MM.1S (cell line): ENCODE measurements around the gene ZBTB39.
"Not testable (repeated sequence)": the region's sequence is repeated elsewhere in the genome, so short reads cannot be mapped to it uniquely, and the experiment has no call there.

Experiments used
- DNase-seq: peaks from one replicate; pipeline ENCODE4 v3.0.0-alpha.2; 2015
- H2AFZ ChIP-seq: fragments of 300-600 bp; sonication (generic); 2 replicates; pipeline ENCODE4 v1.6.0; 2016; ENCODE audit warnings: antibody characterized with exemption, low read length
- H3F3A ChIP-seq: fragments of 300-600 bp; sonication (generic); 2 replicates; pipeline ENCODE4 v1.6.1; 2016; ENCODE audit warnings: mild to moderate bottlenecking, antibody characterized with exemption, low read length, moderate library complexity, mixed read lengths; ENCODE audit not compliant: insufficient read depth
- H3K27ac ChIP-seq: fragments of 300-600 bp; sonication (generic); 2 replicates; pipeline ENCODE4 v1.5.1; 2016; ENCODE audit warnings: mild to moderate bottlenecking, low read length
- H3K27me3 ChIP-seq: fragments of 300-600 bp; sonication (generic); replicated peaks from 2 replicates; pipeline ENCODE4 v1.6.0; 2016; ENCODE audit warnings: low read length; ENCODE audit not compliant: insufficient read depth
- H3K36me3 ChIP-seq: fragments of 300-600 bp; sonication (generic); replicated peaks from 2 replicates; pipeline ENCODE4 v1.6.1; 2016; ENCODE audit warnings: mild to moderate bottlenecking, low read length, mixed read lengths; ENCODE audit not compliant: insufficient read depth
- H3K4me1 ChIP-seq: fragments of 300-600 bp; sonication (generic); 2 replicates; pipeline ENCODE4 v1.6.1; 2016; ENCODE audit warnings: low read length, mixed read lengths
- H3K4me2 ChIP-seq: fragments of 300-600 bp; sonication (generic); 2 replicates; pipeline ENCODE4 v1.6.0; 2016; ENCODE audit warnings: low read depth, low read length
- H3K4me3 ChIP-seq: fragments of 300-600 bp; sonication (generic); 2 replicates; pipeline ENCODE4 v1.5.1; 2016; ENCODE audit warnings: low read length, mixed read lengths
- H3K79me2 ChIP-seq: fragments of 300-600 bp; sonication (generic); 2 replicates; pipeline ENCODE4 v1.6.1; 2016; ENCODE audit warnings: mixed run types, low read length, mixed read lengths
- H3K9ac ChIP-seq: fragments of 300-600 bp; sonication (generic); 2 replicates; pipeline ENCODE4 v1.6.1; 2016; ENCODE audit warnings: low read length, mixed read lengths
- H3K9me2 ChIP-seq: fragments of 300-600 bp; sonication (generic); replicated peaks from 2 replicates; pipeline ENCODE4 v1.6.1; 2016; ENCODE audit warnings: mild to moderate bottlenecking, low read length, mixed read lengths; ENCODE audit not compliant: insufficient read depth
- H3K9me3 ChIP-seq: fragments of 300-600 bp; sonication (generic); replicated peaks from 2 replicates; pipeline ENCODE4 v1.6.1; 2016; ENCODE audit warnings: mild to moderate bottlenecking, low read length, mixed read lengths; ENCODE audit not compliant: insufficient read depth
- H4K20me1 ChIP-seq: fragments of 300-600 bp; sonication (generic); 2 replicates; pipeline ENCODE4 v1.6.1; 2016; ENCODE audit warnings: mild to moderate bottlenecking, low read length, moderate library complexity, mixed read lengths; ENCODE audit not compliant: insufficient read depth
- CTCF ChIP-seq: fragments of 300-600 bp; sonication (generic); IDR thresholded peaks from 2 replicates; pipeline ENCODE4 v1.5.1; 2016; ENCODE audit warnings: antibody characterized with exemption, low read length, mixed read lengths
- EZH2 ChIP-seq: fragments of 300-600 bp; sonication (generic); optimal IDR thresholded peaks from 2 replicates; pipeline ENCODE3; 2017; ENCODE audit warnings: low read depth, mild to moderate bottlenecking, antibody characterized with exemption, low read length, mixed read lengths
- EZH2phosphoT487 ChIP-seq: fragments of 300-600 bp; sonication (generic); IDR thresholded peaks from 2 replicates; pipeline ENCODE4 v1.6.1; 2018; ENCODE audit warnings: antibody characterized with exemption, low read length

Gene ZBTB39

GRCh38 chr12:57027805-57028153 is 21.4 kb upstream of the ZBTB39 start:
- no peaks in the 10 kb centered on the region for H4K20me1 ChIP-seq
- H3K27ac ChIP-seq: no peak overlapping the region
- no peak for DNase-seq
- H3K79me2 ChIP-seq: no peaks in the 10 kb centered on the region
- TF ChIP-seq EZH2phosphoT487: no peak
- no peak for TF ChIP-seq CTCF
- TF ChIP-seq EZH2: no peak
- no peak overlapping the region for H3K9ac ChIP-seq
- H3F3A ChIP-seq: no peaks in the 10 kb centered on the region
- no peaks in the 10 kb centered on the region for H3K36me3 ChIP-seq
- no peak overlapping the region for H3K4me3 ChIP-seq
- H3K9me2 ChIP-seq: no peaks in the 10 kb centered on the region
- no peaks in the 10 kb centered on the region for H3K4me1 ChIP-seq
- H3K4me2 ChIP-seq: no peak overlapping the region
- no peaks in the 10 kb centered on the region for H3K9me3 ChIP-seq
- no peaks in the 10 kb centered on the region for H3K27me3 ChIP-seq
- no peak overlapping the region for H2AFZ ChIP-seq

DNA sequence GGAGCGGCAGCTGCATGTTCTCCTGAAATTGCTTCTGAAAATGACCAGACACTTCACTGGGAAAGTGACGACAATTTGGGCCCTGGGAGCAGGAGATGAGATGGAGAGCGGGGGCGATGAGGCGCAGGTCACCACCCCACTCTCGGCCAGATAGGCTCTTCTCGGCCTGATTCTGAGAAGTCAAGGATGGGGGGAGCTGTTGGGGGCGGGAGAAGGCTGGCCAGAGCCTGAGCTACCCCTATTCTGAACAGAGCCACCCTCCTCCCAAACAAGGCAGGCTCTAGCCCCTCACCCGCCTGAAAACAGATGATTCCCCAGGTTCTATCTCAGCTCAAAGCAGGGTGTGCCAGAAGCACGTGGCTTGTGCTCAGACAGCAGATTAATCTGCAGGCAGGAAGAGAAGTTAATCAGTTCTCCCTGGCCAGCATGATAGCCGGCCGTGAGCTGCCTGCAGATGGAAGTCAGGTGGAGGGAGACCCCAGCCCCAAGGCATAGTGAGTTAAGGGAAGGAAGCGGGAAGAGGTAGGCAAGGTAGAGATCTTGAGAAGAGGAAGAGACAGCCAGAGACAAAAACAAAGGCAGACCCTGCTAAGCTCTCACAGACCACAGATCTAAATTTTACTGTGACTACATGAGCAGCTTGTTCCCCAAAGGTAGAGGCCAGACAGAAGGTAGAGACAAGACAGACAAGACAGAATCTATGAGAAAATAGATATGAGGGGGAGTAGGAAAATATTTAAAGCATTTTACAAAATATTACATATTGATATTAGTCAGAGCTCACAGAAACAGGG is 20.9 kb upstream of the ZBTB39 start:
- no peak overlapping the region for H3K27ac ChIP-seq
- H3F3A ChIP-seq: no peaks in the 10 kb centered on the region
- TF ChIP-seq EZH2phosphoT487 (no peak), CTCF (no peak), EZH2 (no peak)
- no peak overlapping the region for H2AFZ ChIP-seq
- H3K9ac ChIP-seq: no peak overlapping the region
- no peaks in the 10 kb centered on the region for H3K9me2 ChIP-seq
- H3K4me3 ChIP-seq: no peak overlapping the region
- H3K27me3 ChIP-seq: no peaks in the 10 kb centered on the region
- no peaks in the 10 kb centered on the region for H3K4me1 ChIP-seq
- H4K20me1 ChIP-seq: no peaks in the 10 kb centered on the region
- no peaks in the 10 kb centered on the region for H3K9me3 ChIP-seq
- DNase-seq: no peak
- no peak overlapping the region for H3K4me2 ChIP-seq
- H3K36me3 ChIP-seq: no peaks in the 10 kb centered on the region
- H3K79me2 ChIP-seq: no peaks in the 10 kb centered on the region

GRCh38 chr12:57025196-57025595 is 18.9 kb upstream of the ZBTB39 start:
- no peak overlapping the region for H3K4me2 ChIP-seq
- H3K4me1 ChIP-seq: no peaks in the 10 kb centered on the region
- H3K9ac ChIP-seq: no peak overlapping the region
- no peak overlapping the region for H2AFZ ChIP-seq
- H3F3A ChIP-seq: no peaks in the 10 kb centered on the region
- no peak for DNase-seq
- no peaks in the 10 kb centered on the region for H3K9me2 ChIP-seq
- no peak for TF ChIP-seq EZH2phosphoT487
- no peak for TF ChIP-seq CTCF
- TF ChIP-seq EZH2: no peak
- H3K79me2 ChIP-seq: no peaks in the 10 kb centered on the region
- H4K20me1 ChIP-seq: no peaks in the 10 kb centered on the region
- no peak overlapping the region for H3K27ac ChIP-seq
- no peaks in the 10 kb centered on the region for H3K27me3 ChIP-seq
- no peaks in the 10 kb centered on the region for H3K36me3 ChIP-seq
- no peak overlapping the region for H3K4me3 ChIP-seq
- no peaks in the 10 kb centered on the region for H3K9me3 ChIP-seq

GRCh38 chr12:57022324-57022723 is 16.0 kb upstream of the ZBTB39 start:
- not testable (repeated sequence) for H3K4me3 ChIP-seq, H3K36me3 ChIP-seq, H3K9me2 ChIP-seq, H3F3A ChIP-seq, H3K79me2 ChIP-seq, H3K9ac ChIP-seq, H3K27ac ChIP-seq, H3K4me2 ChIP-seq, H3K4me1 ChIP-seq, H4K20me1 ChIP-seq, DNase-seq, H3K9me3 ChIP-seq, H3K27me3 ChIP-seq, H2AFZ ChIP-seq
